HG03565 (cell line): ENCODE measurements around the gene AHDC1.

Source experiments
- ATAC-seq: cut with Tn5 transposase; IDR thresholded peaks from one replicate; pipeline ENCODE4 v1.9.1; 2021; ENCODE audit warnings: mild to moderate bottlenecking, moderate library complexity; ENCODE audit not compliant: unreplicated experiment

AHDC1 gene

GRCh38 chr1:27615346-27616192 is 11.6 kb upstream of the AHDC1 start:
- ATAC-seq: no peak

GRCh38 chr1:27614625-27615344 is 10.8 kb upstream of the AHDC1 start:
- ATAC-seq: no peak

GRCh38 chr1:27614043-27614624 is 10.2 kb upstream of the AHDC1 start:
- ATAC-seq: no peak

DNA sequence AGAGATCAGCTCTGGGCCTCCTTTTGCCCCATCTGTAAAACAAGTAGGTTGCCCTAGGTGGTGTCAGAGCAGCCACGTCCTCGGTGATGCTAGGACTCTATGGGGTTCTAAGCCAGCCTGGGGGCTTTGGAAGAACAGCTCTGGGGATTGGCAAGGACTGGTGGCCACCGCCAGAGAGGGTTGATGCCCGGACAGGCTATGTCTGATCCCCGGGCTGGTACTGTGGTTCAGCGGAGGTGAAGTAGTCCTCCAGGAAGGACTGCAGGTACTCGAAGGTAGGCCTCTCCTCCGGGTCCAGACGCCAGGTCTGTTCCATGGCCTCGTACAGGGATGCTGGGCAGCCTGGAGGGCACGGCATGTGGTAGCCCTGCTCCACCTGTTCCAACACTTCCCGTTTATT is 8.8 kb upstream of the AHDC1 start:
- ATAC-seq: no peak

DNA sequence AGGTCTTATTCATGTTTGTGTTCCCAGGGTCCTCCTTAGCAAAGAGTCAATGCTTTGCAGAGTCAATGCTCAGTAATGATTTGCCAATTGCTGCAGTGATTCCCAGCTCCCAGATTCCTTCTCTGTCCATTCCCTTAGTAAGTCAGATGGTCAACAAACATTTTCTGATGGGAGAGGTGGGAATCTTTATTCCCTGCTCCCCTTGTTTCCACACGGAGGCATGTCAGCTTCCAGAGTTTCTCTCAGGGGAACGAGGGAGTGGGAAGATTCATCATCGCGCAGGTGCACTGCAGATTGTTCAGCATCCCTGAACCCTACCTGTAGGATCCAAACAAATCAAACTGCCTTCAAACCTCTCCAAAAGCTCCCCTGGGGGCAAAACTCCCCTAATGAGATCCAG is 7.5 kb upstream of the AHDC1 start:
- ATAC-seq: no peak

DNA sequence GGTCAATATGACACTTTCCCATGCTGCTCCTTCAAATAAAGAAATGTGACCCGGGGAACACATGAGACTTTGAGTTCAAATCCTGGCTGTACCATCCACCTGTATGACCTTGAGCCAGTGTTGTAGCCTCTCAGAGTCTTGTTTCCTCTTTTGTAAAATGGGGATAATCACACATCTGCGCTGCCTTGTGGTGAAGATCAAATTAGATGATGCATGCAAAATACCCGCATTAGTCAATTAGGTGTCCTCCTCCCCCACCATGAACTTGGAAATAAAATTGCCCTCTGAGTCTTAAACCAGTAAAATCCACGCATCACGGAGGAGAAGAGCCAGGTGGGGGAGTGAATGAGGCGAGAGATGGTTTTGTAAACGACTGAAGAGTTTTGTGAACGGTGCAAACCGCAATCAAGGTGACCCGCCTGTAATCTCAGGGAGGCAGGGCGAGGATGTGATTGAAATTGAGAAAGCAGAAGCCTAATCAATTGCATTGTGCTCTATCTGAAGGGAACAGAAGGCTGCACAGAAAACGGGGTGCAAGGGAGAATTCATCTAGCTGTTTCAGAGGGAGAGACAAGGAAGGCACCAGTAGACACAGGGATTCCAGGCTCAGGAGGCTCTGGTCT is 5.8 kb upstream of the AHDC1 start:
- no peak for ATAC-seq

DNA sequence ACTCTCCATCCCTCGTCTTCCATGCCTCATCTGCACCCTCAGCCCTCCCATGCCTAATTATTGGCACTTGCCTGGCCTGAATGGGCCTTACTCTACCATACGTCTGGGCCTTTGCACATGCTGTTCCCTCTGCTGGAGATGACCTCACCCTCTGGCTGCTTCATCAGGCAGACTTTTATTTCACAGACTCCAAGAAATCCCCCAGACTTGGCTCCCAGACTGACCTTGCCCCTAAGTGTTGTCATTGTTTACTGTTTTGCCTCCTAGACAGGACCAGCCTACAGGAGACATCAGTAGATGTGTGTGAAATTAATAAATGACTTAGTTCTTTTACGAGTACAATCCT is 5.2 kb upstream of the AHDC1 start:
- no peak for ATAC-seq

DNA sequence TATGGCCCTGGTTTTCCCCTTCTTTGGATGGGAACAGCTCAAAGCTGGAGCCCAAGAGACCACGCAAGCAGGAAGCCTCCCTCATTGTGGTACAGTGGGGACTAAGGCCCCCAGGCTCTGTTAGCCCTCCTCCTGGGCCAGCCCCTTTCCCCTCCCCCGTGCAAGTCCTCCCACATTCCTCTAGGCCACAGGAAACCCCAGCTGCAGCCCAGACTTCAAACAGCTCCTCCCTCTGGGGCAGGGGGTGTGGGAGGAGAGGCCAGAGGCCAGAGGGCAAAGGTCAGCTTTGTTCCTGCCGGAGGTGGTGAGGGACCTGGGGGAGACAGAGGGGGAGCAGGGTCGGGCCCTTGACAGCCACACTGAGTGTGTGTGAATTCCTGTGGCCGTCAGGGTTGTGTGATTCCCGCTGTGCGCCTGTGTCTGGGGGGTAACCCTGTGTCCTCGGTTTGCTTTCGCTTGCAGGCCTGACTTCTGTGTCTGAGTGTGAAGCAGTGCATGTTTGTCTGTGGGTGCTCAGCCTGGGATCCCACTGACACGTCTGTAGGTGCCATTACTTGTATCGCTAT is 3.4 kb upstream of the AHDC1 start:
- no peak for ATAC-seq

DNA sequence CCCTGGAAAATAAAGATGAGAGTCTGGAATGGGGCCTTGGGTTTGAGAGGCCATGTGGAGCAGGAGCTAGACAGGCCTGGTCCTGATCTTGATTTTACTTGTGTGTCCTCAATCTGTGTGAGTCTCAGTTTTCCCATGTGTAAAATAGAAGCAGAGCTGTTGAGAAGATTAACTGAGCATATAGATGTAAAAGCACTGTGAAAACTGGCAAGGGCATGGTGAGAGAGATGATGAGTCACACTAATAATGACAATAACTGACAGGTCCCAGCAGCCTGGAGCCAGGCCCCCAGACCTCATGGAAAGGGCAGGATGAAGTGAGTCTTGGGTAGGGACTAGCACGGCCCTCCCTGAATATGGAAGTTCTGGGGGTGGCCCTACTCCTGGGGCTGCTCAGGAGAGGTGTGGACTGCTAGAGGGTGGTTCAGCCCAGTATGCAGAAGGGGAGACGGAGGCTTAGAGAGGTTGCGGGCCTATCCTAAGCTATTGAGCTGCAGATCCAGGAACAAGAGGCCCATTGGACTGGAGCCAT is 2.8 kb upstream of the AHDC1 start:
- no peak for ATAC-seq

DNA sequence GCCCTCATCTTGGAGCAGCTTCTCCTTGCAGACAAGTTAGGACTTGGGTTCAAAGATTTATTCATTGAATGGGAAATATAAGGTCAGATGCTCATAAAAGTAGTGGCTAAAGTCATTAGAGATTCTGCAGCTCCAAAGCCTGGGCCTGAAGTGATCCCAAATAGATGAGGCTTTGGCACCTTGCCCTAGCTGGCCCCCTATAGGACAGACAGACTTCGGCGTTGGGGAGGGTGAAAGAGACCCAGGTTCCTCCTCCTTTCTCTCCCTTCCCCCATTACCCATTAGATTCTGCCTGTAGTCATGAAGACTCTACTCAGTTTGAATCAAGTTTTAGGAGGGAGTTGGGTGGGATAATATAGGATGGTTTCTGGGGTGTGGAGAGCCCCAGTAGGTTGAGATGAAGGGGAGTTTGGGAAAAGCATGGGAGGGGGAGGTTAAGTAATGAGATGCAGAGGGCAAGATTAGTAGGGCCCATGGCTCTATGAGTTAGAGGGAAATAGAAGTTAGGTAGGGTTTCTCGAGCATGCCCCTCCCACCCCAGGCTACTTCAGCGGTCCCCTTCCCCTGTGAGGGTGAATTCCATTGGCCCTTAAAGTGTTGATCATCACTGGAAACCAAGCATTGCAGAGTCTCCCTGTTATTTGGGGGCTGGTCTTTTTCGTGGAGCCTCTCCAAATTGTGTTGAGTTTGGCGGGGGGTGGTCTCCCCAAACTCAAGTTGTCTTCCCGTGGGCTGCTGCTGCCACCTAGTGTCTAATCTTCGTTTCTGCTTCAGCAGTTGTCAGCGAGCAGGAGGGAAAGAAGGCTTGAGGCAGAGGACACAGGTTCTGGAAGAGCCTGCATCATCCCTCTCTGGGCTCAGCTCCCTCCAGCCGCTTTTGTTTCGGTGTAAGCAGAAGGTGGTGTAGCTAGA is 2.1 kb upstream of the AHDC1 start:
- ATAC-seq: no peak

- ATAC-seq: no peak
These were observed 1.4 kb upstream of the AHDC1 start for GRCh38 chr1:27605300-27605766.

DNA sequence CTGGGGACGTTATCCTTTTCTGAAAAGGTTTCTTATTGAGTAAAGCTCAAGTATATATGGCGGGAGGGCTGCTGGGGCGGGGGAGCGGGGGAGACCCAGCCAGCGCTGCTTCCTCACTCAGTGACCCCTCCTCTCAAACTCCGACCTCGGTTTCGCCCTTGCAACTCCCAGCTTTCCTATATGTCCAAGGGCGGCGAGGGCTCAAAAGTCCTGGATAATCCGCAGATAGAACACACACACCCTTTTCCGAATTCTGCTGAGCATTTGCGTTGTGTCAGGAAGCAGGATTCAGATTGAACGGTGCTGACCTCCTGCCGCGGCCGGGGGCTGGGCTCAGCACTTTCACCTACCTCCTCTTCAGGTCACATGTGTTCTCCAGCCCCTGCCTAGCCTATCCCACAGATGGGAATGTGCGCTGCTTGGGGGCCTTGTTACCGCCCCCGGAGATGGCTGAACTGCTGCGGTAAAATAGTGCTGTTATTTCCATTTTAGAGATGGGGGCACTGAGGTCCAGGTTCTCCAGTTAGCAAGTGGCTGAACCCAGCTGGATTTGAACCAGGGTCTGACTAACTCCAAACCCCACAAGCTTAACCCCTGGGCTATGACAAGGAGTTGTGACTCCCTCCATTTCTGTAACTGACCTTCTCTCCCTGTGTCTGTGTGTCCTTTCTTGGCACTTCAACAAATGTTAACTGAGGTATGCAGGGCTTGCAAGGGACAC is 795 bp upstream of the AHDC1 start:
- ATAC-seq: no peak

- no peak for ATAC-seq
These were observed 649 bp downstream of the AHDC1 start for GRCh38 chr1:27603309-27603680.

- no peak for ATAC-seq
These were observed 1.3 kb downstream of the AHDC1 start for GRCh38 chr1:27602462-27603308.

- ATAC-seq: no peak
These were observed 2.0 kb downstream of the AHDC1 start for GRCh38 chr1:27601771-27602461.

- ATAC-seq: no peak
These were observed 2.6 kb downstream of the AHDC1 start for GRCh38 chr1:27601321-27601770.

DNA sequence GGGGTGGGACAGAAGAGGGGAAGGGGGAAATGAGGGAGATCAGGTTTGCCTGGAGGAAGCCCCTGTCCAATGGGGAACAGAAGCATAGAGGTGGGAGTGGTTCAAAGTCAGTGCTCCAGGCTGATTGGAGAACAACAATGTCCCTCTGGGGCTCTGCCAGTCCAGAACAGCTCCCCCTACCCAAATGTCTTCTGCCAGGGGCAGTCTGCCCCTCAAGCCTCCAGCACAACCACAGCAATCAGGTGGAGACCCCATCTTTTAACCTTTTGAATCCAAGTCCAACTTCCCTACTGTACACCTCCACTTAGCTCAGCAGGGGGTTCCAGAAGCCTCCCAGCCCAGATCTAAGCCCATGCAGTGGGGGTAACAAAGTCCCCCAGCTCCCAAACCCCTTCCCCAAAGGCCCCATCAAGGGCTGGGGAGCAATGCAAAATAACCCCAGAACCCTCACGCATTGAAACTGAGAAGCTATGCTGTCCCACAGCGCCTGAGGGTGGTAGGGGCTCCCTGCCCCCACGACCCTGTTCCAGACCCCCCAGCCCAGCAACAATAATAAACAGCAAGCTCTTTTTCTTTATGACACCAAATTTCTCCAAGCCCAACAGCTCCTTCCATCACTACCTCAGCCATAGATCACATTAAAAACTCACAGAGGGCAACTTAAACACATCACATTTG is 3.3 kb downstream of the AHDC1 start:
- no peak for ATAC-seq
